Liver (tissue), 3 donors: ENCODE data around the gene POLR2C.

Source experiments
- EGR1 ChIP-seq, 2 donors: IDR thresholded peaks; 2 replicates each; pipeline ENCODE4 v1.6.1; 2016 to 2018; ENCODE audit warnings: antibody characterized with exemption in 2 of 2, low read depth in 2 of 2
- FOXA2 ChIP-seq: IDR thresholded peaks from 2 replicates; pipeline ENCODE4 v1.6.1; 2016; ENCODE audit warnings: antibody characterized with exemption
- GABPA ChIP-seq, 2 donors: IDR thresholded peaks in 1 of 2; conservative IDR thresholded peaks in 1 of 2; 2 replicates each; pipeline ENCODE4 v1.6.1; 2016; ENCODE audit warnings: antibody characterized with exemption in 2 of 2, mild to moderate bottlenecking in 1 of 2, moderate library complexity in 1 of 2
- JUND ChIP-seq, 2 donors: IDR thresholded peaks; 2 replicates each; pipeline ENCODE4 v1.6.1; 2016; ENCODE audit warnings: antibody characterized with exemption in 2 of 2
- MAX ChIP-seq: IDR thresholded peaks from 2 replicates; pipeline ENCODE4 v1.6.1; 2016; ENCODE audit warnings: antibody characterized with exemption
- RAD21 ChIP-seq, 2 donors: IDR thresholded peaks; 2 replicates each; pipeline ENCODE4 v1.6.1; 2016; ENCODE audit warnings: antibody characterized with exemption in 2 of 2, mild to moderate bottlenecking in 2 of 2
- REST ChIP-seq: IDR thresholded peaks from 2 replicates; pipeline ENCODE4 v1.6.1; 2016; ENCODE audit warnings: antibody characterized with exemption, mild to moderate bottlenecking
- SP1 ChIP-seq: IDR thresholded peaks from 2 replicates; pipeline ENCODE4 v1.6.1; 2018; ENCODE audit warnings: antibody characterized with exemption, mild to moderate bottlenecking
- TAF1 ChIP-seq: conservative IDR thresholded peaks from 2 replicates; pipeline ENCODE4 v1.6.1; 2016; ENCODE audit warnings: antibody characterized with exemption, mild to moderate bottlenecking
- YY1 ChIP-seq: IDR thresholded peaks from 2 replicates; pipeline ENCODE4 v1.6.1; 2016; ENCODE audit warnings: antibody characterized with exemption, mild to moderate bottlenecking
- ZBTB33 ChIP-seq: IDR thresholded peaks from 2 replicates; pipeline ENCODE4 v1.6.1; 2016; ENCODE audit warnings: antibody characterized with exemption
- TF ChIP-seq, protein P1 (sequence below): IDR thresholded peaks from 2 replicates; pipeline ENCODE4 v1.6.1; 2016; ENCODE audit warnings: antibody characterized with exemption
- TF ChIP-seq, protein P2 (sequence below): fragments of 150-350 bp; IDR thresholded peaks from 2 replicates; pipeline ENCODE4 v1.5.1; 2017; ENCODE audit warnings: improper control_type of control experiment, low read depth, low read length; ENCODE audit not compliant: missing input control
- donor health status: healthy.
- donor health status: healthy.

GRCh38 chr16:57413733-57414132 lies 48.7 kb upstream of the POLR2C start:
- no peak for TF ChIP-seq MAX
- TF ChIP-seq, protein P1, sequence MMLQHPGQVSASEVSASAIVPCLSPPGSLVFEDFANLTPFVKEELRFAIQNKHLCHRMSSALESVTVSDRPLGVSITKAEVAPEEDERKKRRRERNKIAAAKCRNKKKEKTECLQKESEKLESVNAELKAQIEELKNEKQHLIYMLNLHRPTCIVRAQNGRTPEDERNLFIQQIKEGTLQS = no peak
- TF ChIP-seq GABPA (IDR thresholded peaks at IDR 0.05 in 1 of 2, conservative IDR thresholded peaks at IDR 0.05 in 1 of 2) = no peak
- TF ChIP-seq, protein P2, sequence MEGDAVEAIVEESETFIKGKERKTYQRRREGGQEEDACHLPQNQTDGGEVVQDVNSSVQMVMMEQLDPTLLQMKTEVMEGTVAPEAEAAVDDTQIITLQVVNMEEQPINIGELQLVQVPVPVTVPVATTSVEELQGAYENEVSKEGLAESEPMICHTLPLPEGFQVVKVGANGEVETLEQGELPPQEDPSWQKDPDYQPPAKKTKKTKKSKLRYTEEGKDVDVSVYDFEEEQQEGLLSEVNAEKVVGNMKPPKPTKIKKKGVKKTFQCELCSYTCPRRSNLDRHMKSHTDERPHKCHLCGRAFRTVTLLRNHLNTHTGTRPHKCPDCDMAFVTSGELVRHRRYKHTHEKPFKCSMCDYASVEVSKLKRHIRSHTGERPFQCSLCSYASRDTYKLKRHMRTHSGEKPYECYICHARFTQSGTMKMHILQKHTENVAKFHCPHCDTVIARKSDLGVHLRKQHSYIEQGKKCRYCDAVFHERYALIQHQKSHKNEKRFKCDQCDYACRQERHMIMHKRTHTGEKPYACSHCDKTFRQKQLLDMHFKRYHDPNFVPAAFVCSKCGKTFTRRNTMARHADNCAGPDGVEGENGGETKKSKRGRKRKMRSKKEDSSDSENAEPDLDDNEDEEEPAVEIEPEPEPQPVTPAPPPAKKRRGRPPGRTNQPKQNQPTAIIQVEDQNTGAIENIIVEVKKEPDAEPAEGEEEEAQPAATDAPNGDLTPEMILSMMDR = no peak
- TF ChIP-seq TAF1 = no peak
- no peak for TF ChIP-seq JUND (IDR thresholded peaks at IDR 0.05)
- TF ChIP-seq EGR1 (IDR thresholded peaks at IDR 0.05; ENCODE audit: low read depth in 2 of 2) = no peak
- TF ChIP-seq YY1 = no peak
- no peak for TF ChIP-seq ZBTB33
- TF ChIP-seq RAD21 (IDR thresholded peaks at IDR 0.05) = no peak
- TF ChIP-seq REST = no peak
- no peak for TF ChIP-seq SP1
- no peak for TF ChIP-seq FOXA2
